ENCODE results near the gene USP13.
"Not testable (repeated sequence)": the region's sequence is repeated elsewhere in the genome, so short reads cannot be mapped to it uniquely, and the experiment has no call there.

USP13 gene, protein sequence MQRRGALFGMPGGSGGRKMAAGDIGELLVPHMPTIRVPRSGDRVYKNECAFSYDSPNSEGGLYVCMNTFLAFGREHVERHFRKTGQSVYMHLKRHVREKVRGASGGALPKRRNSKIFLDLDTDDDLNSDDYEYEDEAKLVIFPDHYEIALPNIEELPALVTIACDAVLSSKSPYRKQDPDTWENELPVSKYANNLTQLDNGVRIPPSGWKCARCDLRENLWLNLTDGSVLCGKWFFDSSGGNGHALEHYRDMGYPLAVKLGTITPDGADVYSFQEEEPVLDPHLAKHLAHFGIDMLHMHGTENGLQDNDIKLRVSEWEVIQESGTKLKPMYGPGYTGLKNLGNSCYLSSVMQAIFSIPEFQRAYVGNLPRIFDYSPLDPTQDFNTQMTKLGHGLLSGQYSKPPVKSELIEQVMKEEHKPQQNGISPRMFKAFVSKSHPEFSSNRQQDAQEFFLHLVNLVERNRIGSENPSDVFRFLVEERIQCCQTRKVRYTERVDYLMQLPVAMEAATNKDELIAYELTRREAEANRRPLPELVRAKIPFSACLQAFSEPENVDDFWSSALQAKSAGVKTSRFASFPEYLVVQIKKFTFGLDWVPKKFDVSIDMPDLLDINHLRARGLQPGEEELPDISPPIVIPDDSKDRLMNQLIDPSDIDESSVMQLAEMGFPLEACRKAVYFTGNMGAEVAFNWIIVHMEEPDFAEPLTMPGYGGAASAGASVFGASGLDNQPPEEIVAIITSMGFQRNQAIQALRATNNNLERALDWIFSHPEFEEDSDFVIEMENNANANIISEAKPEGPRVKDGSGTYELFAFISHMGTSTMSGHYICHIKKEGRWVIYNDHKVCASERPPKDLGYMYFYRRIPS

DNA sequence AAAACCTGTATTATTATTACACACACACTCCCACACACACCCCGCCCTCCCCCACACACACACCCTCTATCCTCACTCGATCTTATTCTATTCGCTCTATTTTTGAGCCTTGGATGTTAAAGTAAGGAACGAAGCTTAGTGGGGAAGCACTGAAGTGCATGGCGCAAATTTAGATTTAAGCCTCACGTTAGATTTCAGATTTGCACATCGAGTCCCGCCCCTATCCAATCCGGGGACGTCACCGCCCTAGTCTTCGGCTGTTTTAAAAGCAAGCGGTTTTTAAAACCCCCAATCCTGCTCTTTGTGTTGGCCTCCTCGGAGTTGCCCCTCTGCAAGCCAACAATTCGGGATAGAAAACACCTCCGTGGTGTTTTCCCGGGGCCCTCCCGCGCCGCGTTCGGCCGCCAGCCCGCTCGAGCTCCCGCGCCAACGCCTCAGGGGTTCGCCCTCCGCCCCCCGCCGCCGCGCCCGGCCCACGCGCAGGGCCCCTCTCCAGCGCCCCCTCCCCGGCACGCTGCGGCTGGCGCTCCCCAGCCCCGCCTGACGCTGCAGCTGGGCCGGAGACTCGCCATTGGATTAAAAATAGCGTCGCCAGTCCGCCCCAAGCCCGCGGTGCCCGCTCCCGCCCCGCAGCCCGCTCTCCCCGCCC lies at the start of gene USP13:
USP13 (plus strand) TSS at position 594 of the 649 bp plus-strand sequence. CDS start 186 bp downstream, outside the sequence.
- peak; percentile 3 for FAIRE-seq

DNA sequence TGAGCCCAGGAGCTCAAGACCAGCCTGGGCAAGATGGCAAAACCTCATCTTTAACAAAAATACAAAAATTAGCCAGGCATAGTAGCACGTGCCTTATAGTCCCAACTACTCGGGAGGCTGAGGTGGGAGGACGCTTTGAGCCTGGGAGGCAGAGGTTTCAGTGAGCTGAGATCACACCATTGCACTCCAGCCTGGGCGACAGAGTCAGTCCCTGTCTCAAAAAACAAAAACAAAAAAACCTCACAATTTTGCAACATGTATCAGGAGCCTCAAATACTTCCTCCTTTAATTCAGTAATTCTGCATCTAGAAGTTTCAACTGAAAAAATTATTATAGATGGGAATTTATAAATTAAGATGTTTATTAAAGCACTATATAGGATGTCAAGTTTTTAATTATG lies 49.5 kb upstream of the USP13 start:
- FAIRE-seq, result no peak

DNA sequence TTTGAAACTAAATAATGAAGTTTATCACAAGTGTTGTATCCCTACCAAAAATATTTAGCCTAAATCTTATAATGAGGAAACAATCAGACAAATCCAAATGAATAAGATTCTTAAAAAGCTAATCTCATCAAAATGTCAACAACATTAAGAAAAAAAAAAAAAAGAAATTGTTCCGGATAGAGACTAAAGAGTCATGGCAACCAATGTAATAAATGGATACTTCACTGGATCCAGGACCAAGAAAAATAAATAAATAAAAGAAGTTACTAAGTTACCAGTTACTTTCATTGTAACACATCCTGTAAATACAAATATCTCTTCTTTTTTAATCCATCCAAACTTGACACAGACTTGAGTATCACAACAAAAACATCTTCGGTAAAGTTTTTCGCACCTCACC lies 49.0 kb upstream of the USP13 start:
- peak; percentile 11 for FAIRE-seq

DNA sequence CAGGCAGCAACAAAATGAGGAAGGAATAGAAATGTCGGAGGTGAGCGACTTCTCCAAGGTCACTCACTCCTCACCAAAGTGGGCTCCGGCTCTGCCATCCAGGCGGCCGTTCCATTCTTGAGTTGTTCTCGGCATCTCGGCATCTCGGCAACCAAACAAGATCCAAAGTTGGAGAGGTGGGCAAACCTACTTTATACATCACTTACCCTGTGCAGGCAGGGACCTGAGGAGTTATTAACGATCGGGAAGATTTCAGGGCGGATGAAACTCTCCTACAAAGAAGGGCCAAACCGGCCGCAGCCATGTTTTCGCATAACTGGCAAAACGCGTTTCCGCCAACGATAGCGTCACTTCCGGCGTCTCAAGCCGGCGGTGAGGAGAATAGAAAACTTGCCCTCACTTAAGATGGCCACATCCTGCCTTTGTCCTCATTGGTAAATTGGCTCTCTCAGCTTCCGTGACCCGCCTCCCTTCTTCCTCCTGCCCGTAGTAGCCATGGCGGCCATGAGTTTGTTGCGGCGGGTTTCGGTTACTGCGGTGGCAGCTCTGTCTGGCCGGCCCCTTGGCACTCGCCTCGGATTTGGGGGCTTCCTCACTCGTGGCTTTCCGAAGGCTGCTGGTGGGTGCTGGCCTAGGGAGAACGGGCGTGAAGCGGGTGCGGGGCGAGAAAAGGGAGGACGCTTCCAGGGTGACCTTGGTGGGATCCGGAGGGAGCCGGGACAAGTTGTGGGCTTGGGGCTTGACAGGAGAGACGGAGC lies 48.3 kb upstream of the USP13 start, which contains the start of the genes MRPL47 and NDUFB5:
MRPL47 (minus strand) TSS at position 318 of the 758 bp plus-strand sequence; CDS start at position 304, 14 bp downstream.
NDUFB5 (plus strand) TSS at position 474 of the 758 bp plus-strand sequence; CDS start at position 496, 22 bp downstream.
- FAIRE-seq, result peak; percentile 95

DNA sequence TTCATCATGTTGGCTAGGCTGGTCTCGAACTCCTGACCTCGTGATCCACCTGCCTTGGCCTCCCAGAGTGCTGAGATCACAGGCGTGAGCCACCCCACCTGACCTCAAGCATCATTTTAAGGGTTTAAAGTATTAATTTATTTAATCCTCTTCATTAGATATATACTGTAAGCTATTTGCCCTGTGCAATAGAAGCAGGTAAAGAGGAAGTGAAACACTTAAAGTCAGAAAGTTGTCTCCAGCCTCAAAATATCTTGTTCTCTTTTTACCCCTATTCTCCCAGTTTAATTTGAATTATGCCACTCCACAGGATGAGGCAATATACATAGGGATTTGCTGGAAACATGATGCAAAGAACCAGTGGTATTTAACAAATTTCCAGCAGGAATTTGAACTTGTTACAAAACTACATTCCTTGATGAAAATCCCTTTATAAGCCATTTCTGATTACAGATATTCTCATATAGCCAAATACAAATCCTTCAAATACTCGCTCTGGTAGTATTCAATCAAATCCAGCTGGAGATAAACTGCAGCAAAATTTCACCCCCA lies 46.2 kb upstream of the USP13 start:
- FAIRE-seq, result no peak

DNA sequence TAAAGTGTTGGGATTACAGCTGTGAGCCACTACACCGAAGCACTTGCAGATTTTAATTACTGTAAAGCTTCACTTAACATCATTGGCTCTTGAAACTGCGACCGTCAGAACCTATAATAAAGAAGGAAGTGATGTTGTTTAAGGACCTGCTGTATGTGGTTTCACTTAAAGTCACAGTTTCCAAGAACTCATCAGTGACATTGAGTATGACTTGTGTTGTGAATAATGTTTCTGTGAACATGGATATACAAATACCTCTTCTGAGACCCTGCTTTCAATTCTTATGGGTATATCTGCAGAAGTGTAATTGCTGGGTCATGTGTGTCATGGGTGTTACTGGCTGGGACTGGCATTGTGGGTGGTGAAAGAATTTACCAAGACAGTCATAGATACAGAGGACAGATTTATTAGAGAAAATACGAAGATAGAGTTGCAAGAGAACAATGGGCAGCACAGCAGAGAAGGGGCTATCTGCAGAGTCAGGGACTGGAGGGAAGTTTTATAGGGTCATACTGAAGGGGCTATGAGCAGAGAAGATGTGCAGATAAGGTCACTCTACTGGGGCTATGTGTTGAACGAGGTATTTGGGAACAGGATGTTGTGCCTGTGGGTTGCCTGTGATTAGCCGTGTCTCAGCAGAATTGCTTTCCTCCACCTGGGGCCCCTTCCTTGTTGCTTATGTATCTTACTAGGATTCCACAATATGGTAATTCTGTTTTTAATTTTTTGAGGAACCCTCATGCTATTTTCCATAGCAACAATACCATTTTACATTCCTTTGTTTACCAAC lies 43.7 kb upstream of the USP13 start:
- no peak for FAIRE-seq

DNA sequence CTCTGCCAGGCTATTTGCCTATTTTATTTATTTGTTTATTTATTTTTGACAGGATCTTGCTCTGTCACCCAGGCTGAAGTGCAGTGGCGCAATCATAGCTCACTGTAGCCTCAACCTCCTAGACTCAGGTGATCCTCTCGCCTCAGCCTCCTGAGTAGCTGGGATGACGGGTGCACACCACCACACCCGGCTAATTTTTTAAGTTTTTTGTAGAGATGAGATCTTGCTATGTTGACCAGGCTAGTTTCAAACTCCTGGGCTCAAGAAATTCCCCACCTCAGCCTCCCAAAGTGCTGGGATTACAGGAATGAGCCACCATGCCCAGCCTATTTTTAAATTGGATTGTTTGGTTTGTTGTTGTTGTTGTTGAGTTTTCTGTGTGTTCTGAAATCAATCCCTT lies 42.8 kb upstream of the USP13 start:
- no peak for FAIRE-seq

DNA sequence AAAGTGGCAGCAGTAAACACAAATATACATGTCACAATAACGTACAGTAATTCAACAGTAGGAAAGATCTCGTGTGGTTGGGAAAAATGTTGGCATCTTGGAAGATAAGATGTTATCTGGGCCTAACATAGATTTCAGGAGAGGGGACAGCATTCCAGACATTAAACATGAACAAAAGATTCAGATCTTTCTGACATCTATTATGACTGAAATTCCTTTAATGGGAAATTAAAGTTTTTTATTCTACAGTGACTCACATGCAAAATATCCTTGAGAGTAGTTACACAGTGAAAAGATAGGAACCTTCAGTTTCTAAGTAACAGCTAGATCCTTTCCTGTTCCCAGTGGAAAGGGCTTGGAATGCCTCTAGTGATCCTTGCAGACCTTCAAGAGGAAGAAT lies 39.0 kb upstream of the USP13 start:
- no peak for FAIRE-seq

DNA sequence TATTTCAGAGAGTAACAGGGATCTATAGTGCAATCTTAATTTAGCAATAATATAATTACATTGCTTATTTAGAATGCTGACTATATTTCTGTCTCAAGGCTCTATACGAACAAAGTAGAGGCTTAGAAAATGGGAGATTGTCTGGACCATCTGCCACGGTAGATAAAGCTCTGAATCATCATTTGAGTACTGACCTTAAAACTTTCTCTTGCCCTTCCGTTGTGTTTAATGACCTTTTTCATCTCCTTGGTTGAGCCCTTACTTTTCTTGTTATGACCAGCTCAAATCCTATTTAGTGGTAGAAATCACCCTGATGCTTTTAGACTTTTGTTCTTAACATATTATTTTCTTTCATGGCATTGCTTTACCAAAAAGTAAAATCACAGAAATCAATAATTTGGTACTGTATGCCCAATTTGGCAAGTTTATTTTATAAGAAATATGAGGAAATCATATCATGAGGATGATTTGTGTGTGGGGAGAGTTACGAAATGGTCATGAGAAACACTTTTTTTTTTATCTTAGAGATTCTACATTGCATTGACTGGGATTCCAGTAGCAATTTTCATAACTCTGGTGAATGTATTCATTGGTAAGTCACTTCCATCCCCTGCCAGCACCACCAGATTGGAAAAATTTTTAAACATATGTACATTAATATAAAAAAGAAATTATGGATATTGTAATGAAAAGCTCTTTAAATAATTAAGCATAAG lies 37.2 kb upstream of the USP13 start:
- no peak for FAIRE-seq

DNA sequence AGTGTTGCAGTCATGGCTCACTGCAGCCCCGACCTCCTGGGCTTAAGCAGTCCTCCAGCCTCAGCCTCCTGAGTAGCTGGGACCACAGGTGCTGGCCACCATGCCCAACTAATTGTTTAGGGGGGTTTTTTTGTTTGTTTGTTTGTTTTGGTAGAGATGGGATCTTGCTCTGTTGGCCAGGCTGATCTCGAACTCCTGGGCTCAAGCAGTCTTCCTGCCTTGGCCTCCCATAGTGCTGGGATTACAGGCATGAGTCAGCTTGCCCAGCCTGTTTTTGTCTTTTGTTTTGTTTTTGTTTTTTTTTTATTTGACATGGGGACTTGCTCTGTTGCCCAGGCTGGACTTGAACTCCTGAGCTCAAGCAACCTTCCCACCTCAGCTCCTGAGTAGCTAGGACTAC lies 30.8 kb upstream of the USP13 start:
- FAIRE-seq, result no peak

DNA sequence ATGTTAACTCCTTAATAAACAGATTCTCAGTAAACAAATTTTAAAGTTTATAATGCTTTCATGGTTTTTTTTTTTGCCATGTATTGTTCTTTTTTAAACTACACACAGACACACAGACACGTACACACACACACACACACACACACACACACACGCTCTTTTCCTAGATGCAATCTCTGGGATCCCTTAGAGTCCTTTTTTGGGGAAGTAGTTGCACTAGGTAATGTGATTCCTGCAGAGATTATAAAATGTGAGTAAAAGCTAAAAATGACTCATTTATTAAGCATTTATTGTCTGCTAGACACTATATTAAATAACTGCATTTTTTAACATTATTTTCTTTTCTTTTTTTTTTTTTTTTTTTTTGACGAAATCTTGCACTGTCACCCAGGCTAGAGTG lies 28.4 kb upstream of the USP13 start:
- no peak for FAIRE-seq

DNA sequence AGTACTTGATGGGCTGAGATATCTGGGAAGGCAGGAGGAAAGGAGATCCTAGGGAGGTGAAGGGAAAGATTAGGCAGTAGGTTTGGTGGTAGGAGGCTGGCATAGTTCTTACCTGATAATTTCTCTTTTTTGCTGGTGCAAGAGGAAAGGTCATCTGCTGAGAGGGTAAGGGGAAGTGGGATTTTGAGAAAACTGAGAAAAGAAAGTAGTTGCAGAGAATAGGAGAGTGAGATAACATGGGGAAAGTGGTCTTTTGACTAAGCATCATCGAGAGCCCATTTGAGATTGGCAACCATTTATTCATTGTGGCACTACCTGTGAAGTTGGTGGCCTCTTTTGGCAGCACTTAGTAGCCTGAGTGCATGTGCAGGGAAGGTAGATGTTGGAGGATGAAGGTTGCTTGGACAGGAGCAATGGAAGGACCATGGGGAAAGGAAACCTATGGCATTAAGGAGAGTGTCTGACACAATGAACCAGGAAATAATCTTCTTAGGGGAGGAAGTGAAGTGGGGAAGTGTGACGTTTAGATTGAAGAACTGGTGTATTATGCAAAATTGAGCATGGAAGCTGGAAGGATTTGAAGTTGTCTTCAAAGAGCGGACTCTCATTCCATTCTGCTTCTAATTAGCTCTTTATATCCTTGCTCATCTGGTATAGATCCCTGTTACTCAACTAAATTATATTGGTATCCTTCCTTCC lies 21.9 kb upstream of the USP13 start:
- no peak for FAIRE-seq

DNA sequence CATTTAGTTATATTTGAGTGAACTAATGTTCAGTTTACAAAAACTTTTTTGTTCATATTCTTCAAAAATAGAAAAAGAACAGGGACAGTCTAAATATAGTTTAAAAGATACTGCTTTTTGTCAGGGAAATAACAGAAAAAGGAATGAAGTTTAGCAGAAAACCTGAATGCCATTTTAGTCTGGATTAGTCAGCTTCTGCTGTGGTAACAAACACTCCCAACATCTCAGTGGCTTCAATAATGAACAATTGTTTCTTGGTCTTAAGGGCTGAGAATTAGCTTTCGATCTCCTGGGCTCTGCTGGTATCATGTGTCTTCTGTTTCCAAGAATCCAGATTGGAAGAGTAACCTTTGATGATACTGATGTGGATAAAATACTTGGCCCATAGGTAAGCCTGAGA lies 12.4 kb upstream of the USP13 start:
- FAIRE-seq, result no peak

DNA sequence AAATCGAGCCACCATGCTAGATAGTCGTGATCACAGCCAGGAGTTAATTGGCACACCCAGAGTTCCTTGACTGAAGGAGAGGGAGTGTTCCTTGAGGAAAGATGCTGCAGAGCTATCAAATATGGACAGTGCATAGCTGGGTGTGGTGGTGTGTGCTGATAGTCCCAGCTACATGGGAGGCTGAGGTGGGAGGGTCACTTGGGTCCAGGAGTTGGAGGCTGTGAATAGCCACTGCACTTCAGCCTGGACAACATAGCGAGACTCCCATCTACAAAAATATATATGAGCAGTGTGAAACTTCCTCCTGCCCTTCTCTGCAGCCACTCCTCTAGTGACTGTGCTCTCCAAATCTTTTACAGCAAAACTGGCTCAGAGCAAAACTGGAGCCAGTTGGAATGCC lies 10.0 kb upstream of the USP13 start:
- FAIRE-seq, result no peak

DNA sequence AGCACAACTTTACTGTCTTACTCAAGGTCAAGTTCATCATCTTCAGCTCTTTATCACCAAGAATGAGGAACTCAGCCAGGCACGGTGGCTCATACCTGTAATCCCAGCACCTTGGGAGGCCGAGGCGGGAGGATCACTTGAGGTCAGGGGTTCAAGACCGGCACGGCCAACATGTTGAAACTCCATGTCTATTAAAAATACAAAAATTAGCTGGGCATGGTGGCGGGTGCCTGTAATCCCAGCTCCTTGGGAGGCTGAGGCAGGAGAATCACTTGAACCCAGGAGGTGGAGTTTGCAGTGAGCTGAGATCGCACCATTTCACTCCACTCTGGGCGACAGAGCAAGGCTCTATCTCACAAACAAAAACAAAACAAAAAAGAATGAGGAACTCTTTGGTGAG lies 9.0 kb upstream of the USP13 start:
- not testable (repeated sequence) for FAIRE-seq

DNA sequence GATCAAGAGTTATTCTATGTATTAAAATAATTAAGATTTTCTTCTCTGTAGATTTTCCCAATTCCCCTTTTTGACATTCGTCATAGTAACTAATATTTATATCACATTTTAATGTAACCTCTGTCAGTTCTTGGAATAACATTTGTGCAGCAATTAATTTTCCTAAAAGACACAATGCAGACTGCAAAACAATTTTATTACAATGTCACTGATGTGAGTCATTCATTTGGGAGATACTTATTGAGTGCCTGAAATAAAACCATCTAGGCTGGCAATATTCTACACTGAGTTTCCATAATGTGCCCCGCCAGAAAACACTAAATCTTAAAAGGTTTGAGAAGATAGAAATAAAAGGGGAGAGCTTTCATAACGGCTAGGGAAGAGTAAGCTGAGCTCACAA lies 6.7 kb upstream of the USP13 start:
- FAIRE-seq, result no peak

DNA sequence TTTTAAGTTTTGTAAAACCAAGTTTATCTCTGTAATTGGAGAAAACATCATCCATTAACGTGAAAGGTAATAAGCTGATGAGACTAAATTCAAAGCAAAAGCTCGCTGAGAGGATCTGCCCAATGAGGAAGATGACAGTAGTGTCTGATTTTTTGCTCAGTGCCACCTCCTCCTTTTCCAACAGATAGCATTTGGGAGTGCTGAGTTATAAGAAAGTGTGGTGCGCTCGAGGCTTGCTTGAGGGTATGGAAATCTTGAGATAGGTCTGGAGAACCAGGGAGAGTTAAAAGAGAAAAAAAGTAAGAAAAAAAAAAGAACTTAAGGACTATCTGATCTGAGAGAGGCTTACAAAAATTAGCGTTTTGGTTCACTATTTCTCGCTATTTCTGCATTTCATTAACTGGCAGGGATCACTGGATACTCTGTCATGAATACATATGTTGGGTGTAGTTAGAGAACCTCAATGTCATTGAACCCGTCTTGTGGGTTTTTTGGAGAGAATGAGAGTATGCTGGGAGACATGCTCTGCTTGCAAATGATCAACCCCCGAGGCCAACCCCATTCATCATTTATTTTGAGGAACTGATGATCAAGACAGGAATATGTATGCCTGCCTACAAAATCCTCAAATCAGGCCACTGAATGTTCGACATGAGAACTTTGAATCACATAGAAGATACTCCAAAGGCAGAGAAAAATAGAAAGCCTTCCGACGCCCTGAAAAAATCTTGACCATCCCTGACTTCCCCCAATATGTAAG lies 973 bp upstream of the USP13 start:
- no peak for FAIRE-seq

DNA sequence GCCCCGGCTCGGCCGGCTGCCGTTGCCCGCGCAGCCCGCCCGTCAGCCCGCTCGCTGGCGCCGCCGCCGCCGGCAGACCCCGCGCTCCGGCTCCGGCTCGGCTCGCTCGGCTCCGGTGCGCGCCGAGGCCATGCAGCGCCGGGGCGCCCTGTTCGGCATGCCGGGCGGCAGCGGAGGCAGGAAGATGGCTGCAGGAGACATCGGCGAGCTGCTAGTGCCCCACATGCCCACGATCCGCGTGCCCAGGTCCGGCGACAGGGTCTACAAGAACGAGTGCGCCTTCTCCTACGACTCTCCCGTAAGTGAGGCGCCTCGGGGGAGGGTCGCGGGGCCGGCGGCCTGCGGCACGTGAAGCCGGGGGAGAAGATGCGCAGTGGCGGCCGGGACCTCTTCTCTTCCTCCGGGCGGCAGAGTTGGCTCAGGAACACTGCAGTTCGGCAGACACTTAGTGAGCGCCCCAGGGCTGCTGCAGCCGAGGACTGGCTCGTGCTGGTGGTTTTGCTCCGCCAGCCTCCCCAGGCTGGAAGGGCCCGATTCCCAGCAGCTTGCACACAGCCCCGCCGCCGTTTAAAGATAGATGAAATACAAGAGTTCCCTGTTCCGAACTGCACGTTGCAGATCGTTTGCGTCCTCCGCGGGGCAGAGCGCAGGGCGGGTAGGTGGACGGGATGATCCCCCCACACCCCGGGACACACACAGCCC lies 407 bp downstream of the USP13 start:
- no peak for FAIRE-seq

DNA sequence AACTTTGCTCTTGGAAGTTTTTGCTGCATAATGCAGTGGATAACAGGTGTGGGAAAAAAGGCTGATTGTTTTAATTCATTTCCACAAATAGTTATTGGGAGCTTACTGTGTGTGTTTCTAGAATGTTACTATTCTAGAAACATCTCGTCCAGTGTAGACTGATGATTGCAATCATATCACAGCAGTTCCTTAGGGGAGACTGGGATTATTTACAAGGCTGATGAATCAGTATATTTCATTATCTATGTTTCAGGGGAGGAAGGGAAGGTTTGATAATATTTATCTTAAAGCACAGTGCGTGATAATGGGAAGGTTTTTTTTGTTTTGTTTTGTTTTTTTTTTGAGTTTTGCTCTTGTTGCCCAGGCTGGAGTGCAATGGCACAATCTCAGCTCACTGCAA lies 2.4 kb downstream of the USP13 start:
- FAIRE-seq, result no peak
